ENCODE results near the gene SCNN1A.

The SCNN1A gene

GRCh38 chr12:6373022-6373787 lies 2.2 kb downstream of the SCNN1A start:
- Histone ChIP-seq H3K4me1 (ENCODE audit: insufficient read depth, poor library complexity, severe bottlenecking) (peaks cover 52% of the 10 kb centered on the region), H3K27me3 (ENCODE audit: insufficient read depth, poor library complexity, severe bottlenecking) (no peaks in the 10 kb centered on the region), H3K36me3 (ENCODE audit: low read depth) (peaks cover 52% of the 10 kb centered on the region), H3K4me3 (ENCODE audit: severe bottlenecking) (peak overlapping the region; percentile 61), H3K9me3 (ENCODE audit: severe bottlenecking) (no peaks in the 10 kb centered on the region), H3K27ac (ENCODE audit: poor library complexity, severe bottlenecking) (peak overlapping the region; percentile 100)
- no peak for TF ChIP-seq CTCF (IDR thresholded peaks at IDR 0.05; ENCODE audit: poor library complexity, severe bottlenecking)
- DNase-seq (ENCODE audit: low spot score) (no peak), ATAC-seq (ENCODE audit: low read depth) (no peak)

DNA sequence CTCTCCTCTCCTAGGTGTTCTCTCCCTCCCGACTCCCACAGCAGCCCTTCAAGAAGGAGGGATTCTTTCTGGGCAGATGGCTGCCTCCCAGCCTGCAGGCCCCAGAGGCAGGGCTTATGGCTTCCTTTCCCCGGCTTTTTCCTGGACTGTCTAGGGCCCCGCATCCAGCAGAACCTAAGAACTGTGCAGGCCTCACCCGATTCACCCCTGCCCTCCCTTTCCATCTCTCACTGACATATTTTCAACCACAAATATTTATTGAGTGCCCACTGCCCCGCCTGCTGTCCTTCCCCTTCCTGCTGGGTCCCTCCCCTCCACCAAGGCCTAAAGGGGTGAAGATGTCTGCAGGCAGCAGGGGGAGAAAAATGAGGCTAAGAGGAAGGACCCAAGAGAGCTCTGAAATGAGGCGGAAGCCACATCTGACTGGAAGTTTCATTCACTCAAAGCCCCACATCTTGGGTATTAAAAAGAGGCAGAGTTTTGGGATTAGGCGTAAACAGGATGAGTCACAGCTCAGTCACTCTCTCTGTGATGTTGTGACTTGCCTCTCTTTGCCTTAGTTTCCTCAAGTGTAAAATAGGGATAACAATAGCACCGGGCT lies 2.9 kb downstream of the SCNN1A start:
- Histone ChIP-seq H3K36me3 (ENCODE audit: low read depth) (peaks cover 59% of the 10 kb centered on the region), H3K4me3 (ENCODE audit: severe bottlenecking) (peak overlapping the region; percentile 61), H3K4me1 (ENCODE audit: insufficient read depth, poor library complexity, severe bottlenecking) (peaks cover 52% of the 10 kb centered on the region), H3K27ac (ENCODE audit: poor library complexity, severe bottlenecking) (peak overlapping the region; percentile 100), H3K9me3 (ENCODE audit: severe bottlenecking) (no peaks in the 10 kb centered on the region), H3K27me3 (ENCODE audit: insufficient read depth, poor library complexity, severe bottlenecking) (no peaks in the 10 kb centered on the region)
- no peak for TF ChIP-seq CTCF (IDR thresholded peaks at IDR 0.05; ENCODE audit: poor library complexity, severe bottlenecking)
- DNase-seq (ENCODE audit: low spot score) (peak; percentile 89), ATAC-seq (ENCODE audit: low read depth) (peak; percentile 26)

- Histone ChIP-seq H3K9me3 (ENCODE audit: severe bottlenecking) (no peaks in the 10 kb centered on the region), H3K4me1 (ENCODE audit: insufficient read depth, poor library complexity, severe bottlenecking) (peaks cover 48% of the 10 kb centered on the region), H3K27me3 (ENCODE audit: insufficient read depth, poor library complexity, severe bottlenecking) (no peaks in the 10 kb centered on the region), H3K36me3 (ENCODE audit: low read depth) (peaks cover 72% of the 10 kb centered on the region), H3K27ac (ENCODE audit: poor library complexity, severe bottlenecking) (peak overlapping the region; percentile 100), H3K4me3 (ENCODE audit: severe bottlenecking) (peak overlapping the region; percentile 12)
- DNase-seq (ENCODE audit: low spot score), result peak; percentile 98
- TF ChIP-seq CTCF (IDR thresholded peaks at IDR 0.05; ENCODE audit: poor library complexity, severe bottlenecking), result no peak
- peak; percentile 76 for ATAC-seq (ENCODE audit: low read depth)
Observed at GRCh38 chr12:6370994-6371754, 4.2 kb downstream of the SCNN1A start.

- DNase-seq (ENCODE audit: low spot score) (no peak), ATAC-seq (ENCODE audit: low read depth) (no peak)
- Histone ChIP-seq H3K9me3 (ENCODE audit: severe bottlenecking) (no peaks in the 10 kb centered on the region), H3K36me3 (ENCODE audit: low read depth) (peaks cover 79% of the 10 kb centered on the region), H3K27me3 (ENCODE audit: insufficient read depth, poor library complexity, severe bottlenecking) (no peaks in the 10 kb centered on the region), H3K4me3 (ENCODE audit: severe bottlenecking) (peak overlapping the region; percentile 12), H3K27ac (ENCODE audit: poor library complexity, severe bottlenecking) (peak overlapping the region; percentile 100), H3K4me1 (ENCODE audit: insufficient read depth, poor library complexity, severe bottlenecking) (peaks cover 49% of the 10 kb centered on the region)
- no peak for TF ChIP-seq CTCF (IDR thresholded peaks at IDR 0.05; ENCODE audit: poor library complexity, severe bottlenecking)
Observed at GRCh38 chr12:6370576-6370935, 4.8 kb downstream of the SCNN1A start.

Measured in RWPE2 (cell line).